PFSK-1 (cell line): ENCODE data around the gene CSE1L.

Experiments used
- FOXP2 ChIP-seq: optimal IDR thresholded peaks from 2 replicates; pipeline ENCODE3; 2011; ENCODE audit warnings: borderline replicate concordance, control low read depth, inconsistent platforms; ENCODE audit not compliant: insufficient read depth; ENCODE audit errors: extremely low read length, extremely low read depth
- POLR2AphosphoS5 ChIP-seq: IDR thresholded peaks from 2 replicates; pipeline ENCODE4 v1.6.1; 2012; ENCODE audit warnings: low read depth, mild to moderate bottlenecking, control low read depth, low read length, moderate library complexity
- SIN3A ChIP-seq: IDR thresholded peaks from 2 replicates; pipeline ENCODE4 v1.6.1; 2012; ENCODE audit warnings: mild to moderate bottlenecking, low read length, moderate library complexity, borderline replicate concordance; ENCODE audit not compliant: insufficient read depth
- TAF1 ChIP-seq: IDR thresholded peaks from 2 replicates; pipeline ENCODE4 v1.6.1; 2012; ENCODE audit warnings: low read length, control low read depth, borderline replicate concordance; ENCODE audit not compliant: insufficient read depth
- TF ChIP-seq, protein P1 (sequence below), 2 experiments: IDR thresholded peaks; 2 replicates each; pipeline versions ENCODE4 v1.6.1 to v1.8.0; 2011 to 2012; ENCODE audit warnings: low read depth in 2 of 2, low read length in 2 of 2, control low read depth in 1 of 2, inconsistent platforms in 1 of 2, mild to moderate bottlenecking in 1 of 2, moderate library complexity in 1 of 2; ENCODE audit not compliant: insufficient read depth in 1 of 2

Gene CSE1L

DNA sequence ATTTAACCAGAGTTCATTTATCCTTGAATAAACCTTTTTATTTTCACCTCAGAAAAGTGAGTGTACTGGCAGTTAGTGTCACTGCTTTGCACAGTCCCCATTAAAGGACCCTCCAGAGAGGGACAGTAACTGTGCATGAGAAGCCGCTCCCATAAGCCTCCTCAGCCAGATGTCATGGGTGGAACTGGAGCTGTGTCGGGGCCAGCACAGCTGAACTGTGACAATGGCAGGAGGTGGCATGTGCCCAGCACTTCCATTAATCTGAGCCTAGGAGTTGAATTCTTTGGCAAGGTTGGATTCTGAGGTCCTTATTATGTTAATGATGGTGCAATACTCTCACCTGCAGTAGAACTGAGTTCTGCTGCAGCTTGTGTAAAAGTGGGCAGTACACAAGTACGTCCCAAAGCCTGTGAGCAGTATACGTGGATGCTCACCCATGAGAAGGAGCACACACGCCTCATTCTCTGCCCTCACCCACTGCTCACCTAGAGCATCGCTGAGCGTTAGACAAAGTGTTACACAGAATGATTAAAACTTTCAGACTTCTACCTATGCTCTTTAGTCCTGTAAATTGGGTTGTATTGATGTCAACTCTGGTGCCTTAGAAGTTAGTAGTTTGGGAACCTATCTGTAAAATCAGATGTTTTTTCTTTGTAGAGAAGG lies 11.9 kb upstream of the CSE1L start:
- TF ChIP-seq SIN3A = no peak
- no peak for TF ChIP-seq POLR2AphosphoS5
- no peak for TF ChIP-seq TAF1
- TF ChIP-seq, protein P1, sequence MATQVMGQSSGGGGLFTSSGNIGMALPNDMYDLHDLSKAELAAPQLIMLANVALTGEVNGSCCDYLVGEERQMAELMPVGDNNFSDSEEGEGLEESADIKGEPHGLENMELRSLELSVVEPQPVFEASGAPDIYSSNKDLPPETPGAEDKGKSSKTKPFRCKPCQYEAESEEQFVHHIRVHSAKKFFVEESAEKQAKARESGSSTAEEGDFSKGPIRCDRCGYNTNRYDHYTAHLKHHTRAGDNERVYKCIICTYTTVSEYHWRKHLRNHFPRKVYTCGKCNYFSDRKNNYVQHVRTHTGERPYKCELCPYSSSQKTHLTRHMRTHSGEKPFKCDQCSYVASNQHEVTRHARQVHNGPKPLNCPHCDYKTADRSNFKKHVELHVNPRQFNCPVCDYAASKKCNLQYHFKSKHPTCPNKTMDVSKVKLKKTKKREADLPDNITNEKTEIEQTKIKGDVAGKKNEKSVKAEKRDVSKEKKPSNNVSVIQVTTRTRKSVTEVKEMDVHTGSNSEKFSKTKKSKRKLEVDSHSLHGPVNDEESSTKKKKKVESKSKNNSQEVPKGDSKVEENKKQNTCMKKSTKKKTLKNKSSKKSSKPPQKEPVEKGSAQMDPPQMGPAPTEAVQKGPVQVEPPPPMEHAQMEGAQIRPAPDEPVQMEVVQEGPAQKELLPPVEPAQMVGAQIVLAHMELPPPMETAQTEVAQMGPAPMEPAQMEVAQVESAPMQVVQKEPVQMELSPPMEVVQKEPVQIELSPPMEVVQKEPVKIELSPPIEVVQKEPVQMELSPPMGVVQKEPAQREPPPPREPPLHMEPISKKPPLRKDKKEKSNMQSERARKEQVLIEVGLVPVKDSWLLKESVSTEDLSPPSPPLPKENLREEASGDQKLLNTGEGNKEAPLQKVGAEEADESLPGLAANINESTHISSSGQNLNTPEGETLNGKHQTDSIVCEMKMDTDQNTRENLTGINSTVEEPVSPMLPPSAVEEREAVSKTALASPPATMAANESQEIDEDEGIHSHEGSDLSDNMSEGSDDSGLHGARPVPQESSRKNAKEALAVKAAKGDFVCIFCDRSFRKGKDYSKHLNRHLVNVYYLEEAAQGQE (IDR thresholded peaks at IDR 0.05; ENCODE audit: insufficient read depth in 1 of 2, low read depth in 2 of 2, low read length in 2 of 2) = no peak
- TF ChIP-seq FOXP2 = no peak

DNA sequence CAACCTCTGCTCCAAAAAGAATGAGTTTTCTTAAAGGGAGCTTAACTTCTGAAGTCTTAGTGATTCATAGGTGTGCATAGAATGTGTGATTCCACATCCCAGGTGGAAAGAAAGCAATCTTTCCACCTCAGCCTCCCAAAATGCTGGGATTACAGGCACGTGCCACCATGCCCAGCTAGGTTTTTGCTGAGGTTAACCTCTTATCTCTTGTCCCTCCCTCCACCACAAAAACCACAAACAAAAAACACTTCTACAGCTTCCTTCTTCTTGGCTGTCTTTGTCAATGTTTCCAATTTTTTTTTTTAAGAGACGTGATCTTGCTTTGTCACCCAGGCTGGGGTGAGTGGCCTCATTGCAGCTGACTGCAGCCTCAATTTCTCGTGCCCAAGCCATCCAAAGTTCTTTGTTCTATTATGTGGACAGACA lies 8.1 kb upstream of the CSE1L start:
- TF ChIP-seq POLR2AphosphoS5 (no peak), SIN3A (no peak), TAF1 (no peak), FOXP2 (no peak)
- TF ChIP-seq, protein P1 (IDR thresholded peaks at IDR 0.05; ENCODE audit: insufficient read depth in 1 of 2, low read depth in 2 of 2, low read length in 2 of 2) = no peak

DNA sequence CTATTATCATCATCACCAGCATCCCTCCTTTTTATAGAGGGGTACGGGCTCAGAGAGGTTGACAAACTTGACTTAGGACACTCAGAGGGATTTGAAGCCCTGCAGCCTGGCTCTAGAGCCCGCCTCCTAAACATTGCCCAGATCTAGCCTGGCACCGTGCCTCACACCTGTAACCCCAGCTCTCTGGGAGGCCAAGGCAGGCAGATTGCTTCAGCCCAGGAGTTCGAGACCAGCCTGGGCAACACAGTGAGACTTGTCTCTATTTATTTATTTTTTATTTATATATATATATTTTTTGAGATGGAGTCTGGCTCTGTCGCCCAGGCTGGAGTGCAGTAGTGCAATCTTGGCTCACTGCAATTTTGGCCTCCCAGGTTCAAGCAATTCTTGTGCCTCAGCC lies 6.3 kb upstream of the CSE1L start:
- TF ChIP-seq FOXP2 (no peak), POLR2AphosphoS5 (no peak), TAF1 (no peak), SIN3A (no peak)
- TF ChIP-seq, protein P1 (IDR thresholded peaks at IDR 0.05; ENCODE audit: insufficient read depth in 1 of 2, low read depth in 2 of 2, low read length in 2 of 2) = no peak

DNA sequence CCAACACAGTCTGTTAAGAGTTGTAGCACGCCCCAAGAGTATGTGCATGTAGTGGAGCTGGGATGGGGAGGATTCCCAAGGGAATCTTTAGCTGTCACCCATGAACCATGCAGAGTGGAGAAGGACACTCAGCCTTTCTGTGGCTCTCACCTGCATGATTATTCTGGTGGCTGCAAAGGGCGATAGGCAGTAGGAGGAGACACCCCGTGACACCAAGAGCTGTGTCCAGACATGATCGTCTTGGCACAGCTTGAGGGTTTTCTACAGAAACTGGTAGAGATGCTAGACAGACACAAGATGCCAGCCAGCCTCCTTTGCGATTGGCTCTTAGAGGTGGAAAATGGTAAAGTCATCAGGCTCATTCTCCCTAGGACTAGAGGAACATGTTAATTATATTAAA lies 3.1 kb upstream of the CSE1L start:
- TF ChIP-seq, protein P1 (IDR thresholded peaks at IDR 0.05; ENCODE audit: insufficient read depth in 1 of 2, low read depth in 2 of 2, low read length in 2 of 2) = no peak
- no peak for TF ChIP-seq TAF1
- TF ChIP-seq SIN3A = no peak
- TF ChIP-seq POLR2AphosphoS5 = no peak
- no peak for TF ChIP-seq FOXP2
